GM19468 (cell line): ENCODE results near the gene CFAP300.

ENCODE experiments used
- ATAC-seq: cut with Tn5 transposase; IDR thresholded peaks from one replicate; pipeline ENCODE4 v1.9.1; 2021; ENCODE audit warnings: mild to moderate bottlenecking, moderate library complexity, moderate number of reproducible peaks; ENCODE audit not compliant: unreplicated experiment; ENCODE audit errors: extremely low read depth

CFAP300 gene

DNA sequence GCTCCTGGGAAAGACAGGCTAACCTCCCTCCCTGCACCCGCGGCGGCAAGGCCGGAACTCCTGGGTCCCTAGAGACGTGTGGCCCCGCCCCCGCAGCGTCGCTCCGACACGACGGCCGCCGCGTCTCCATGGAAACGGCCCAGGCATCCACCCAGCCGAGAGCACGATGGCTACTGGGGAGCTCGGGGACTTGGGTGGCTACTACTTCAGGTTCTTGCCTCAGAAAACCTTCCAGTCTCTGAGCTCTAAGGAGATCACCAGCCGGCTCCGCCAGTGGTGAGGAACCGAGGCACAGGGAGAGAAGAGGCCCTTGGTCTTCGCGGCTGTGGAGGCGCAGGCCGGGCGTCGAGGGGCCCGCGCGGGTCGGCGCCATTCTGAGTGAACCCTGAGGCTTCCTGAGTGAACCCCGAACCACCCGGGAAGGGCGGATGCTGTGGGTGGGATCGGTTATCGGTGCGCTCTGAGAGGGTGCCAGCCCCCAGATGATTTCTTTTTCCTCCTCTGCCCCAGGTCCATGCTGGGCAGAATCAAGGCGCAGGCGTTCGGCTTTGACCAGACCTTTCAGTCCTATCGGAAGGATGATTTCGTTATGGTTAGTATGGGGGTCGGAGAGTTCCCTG is at the start of gene CFAP300:
TSS of gene CFAP300 (plus strand) at position 133 of the 620 bp plus-strand sequence. CDS start at position 167, 34 bp downstream.
- ATAC-seq: no peak

GRCh38 chr11:102001657-102002338 is 45.4 kb upstream of the CFAP300 start:
- no peak for ATAC-seq

- no peak for ATAC-seq
Observed at GRCh38 chr11:102004220-102004619, 43.0 kb upstream of the CFAP300 start.

- no peak for ATAC-seq
Observed at GRCh38 chr11:102005306-102005705, 41.9 kb upstream of the CFAP300 start.

- no peak for ATAC-seq
Observed at GRCh38 chr11:102006835-102007566, 40.2 kb upstream of the CFAP300 start.

GRCh38 chr11:102007567-102008437 is 39.4 kb upstream of the CFAP300 start:
- no peak for ATAC-seq

DNA sequence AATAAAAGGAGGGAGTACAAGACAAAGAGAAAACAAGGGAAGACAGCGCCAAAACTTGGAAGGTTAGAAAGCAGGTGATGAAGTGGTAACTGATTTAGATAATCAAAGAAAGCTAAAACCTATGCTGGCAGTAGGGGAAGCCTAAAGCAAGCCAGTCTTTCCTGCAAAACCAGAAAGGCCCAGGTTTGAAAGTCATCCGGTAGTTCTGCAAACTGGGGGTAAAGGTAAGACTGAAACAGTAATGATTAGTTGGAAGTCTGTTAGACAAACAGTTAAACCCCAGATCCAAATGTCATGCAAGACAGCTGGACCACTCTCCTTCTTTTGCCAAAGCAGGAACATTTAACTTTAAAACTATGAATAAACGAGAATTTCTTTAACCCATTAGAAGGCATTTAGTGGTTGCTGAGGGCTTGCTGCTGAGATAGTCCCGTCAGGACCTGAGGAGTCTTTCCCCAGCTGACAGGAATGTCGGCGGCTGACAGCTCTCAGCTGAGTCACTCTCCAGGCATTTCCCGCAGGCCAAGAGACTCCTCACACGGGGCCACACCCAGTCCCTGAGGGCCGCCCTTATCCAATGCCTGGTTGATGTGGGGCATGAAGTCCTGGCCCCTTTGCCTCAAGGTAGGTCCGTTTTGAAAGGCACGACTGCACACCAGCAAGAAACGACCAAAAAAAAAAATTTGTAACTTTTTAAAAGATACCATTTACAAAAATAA is 36.3 kb upstream of the CFAP300 start:
- ATAC-seq: no peak

- ATAC-seq: no peak
Observed at GRCh38 chr11:102012946-102013345, 34.3 kb upstream of the CFAP300 start.

DNA sequence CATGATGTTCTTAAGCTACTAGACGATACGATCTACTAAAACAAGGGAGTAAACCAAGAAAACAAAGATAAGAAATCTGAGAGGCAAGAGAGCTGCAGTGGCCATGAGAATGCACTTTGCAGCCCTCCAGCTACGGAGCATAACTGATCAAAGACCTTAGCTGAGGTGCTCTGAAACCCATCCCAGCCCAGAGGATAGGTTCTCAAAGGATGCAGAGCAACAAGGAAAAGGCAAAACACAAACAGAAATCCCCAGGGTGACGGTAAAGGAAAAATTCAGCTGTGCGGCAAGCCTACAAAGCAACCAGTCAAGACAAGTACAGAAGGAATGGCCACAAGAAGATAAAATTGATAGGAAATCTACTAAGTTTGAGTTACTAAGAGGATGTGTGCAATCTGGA is 32.5 kb upstream of the CFAP300 start:
- no peak for ATAC-seq

DNA sequence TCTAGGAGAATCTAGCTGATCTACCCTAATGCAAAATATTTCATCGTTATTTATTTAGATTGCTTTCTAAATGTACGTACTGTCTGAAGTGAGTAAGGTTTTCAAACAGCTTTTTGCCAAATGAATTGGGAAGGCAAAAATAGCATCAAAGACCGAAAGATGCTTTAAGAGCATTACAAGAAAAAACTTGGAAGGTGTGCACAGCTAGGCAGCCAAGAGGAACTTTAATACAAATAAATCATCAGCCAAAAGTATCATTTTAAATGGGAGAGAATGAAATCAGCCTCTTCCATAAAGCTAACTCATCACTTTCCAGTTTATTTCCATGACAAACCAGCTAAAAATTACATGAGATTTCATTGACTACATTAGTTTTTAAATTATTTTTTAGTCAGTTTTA is 30.2 kb upstream of the CFAP300 start:
- ATAC-seq: no peak

- no peak for ATAC-seq
Observed at GRCh38 chr11:102026217-102026616, 21.0 kb upstream of the CFAP300 start.

DNA sequence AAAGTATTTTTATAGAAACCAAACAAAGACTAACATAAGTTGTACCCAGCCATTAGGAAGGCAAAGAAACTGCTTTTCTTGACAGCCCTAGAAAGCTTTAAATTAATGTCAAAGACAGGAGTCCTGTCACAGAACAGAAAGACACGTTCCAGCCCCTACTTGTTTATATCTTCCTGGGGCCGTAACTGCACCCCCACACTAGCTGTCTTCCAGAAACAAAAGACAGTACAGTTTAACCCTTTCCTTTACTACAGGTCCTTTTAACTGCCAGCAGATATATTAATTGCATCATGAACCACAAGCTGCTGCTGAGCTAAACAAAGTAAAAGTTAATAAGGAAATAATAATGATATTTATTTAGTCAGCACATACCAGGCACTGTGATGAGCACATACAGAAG is 20.3 kb upstream of the CFAP300 start:
- ATAC-seq: no peak

DNA sequence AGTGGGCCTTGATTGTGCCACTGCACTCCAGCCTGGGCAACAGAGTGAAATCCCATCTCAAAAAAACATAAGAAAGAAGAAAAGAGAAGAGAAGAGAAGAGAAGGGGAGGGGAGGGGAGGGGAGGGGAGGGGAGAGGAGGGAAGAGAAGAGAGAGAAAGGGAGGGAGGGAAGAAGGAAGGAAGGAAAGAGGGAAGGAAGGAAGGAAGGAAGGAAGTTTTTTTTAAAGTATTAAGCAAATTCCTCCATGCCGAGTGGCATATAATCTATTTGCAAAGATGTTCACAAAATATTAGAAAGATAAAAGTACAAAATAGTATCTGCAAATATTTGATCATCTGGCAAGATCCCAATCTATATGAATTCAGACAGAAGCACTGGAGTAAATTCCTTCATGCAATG is 10.5 kb upstream of the CFAP300 start:
- ATAC-seq: no peak

GRCh38 chr11:102046841-102047240 is 396 bp upstream of the CFAP300 start:
- ATAC-seq: no peak

DNA sequence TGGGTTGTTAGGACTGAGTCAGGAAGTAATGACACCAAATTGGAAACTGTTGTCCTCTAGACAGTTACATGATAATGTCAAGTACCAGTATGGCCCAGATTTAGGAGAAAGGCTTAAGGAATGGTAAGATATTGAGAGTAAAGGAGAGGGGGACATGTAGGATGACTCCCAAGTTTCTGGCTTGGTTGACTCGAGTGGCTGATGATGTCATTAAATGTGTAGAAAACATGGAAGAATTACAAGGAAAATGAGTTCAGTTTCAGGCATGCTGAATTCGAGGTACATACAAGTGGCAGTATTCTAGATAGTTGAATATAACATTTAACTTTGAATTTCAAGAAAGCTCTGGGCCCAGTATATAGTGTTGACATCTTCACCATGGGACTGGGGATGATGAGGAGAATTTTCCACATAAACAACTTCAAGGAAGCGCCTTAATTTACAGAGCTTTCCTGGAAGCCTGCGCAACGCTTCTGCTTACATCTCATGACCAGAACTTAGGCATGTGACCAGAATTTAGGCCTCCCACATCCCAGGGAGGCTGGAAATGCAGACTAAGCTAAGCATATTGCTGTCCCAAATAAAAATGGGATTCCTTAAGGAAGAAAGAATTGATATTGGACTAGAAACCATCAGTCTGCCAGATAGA is 3.8 kb downstream of the CFAP300 start:
- ATAC-seq: no peak

DNA sequence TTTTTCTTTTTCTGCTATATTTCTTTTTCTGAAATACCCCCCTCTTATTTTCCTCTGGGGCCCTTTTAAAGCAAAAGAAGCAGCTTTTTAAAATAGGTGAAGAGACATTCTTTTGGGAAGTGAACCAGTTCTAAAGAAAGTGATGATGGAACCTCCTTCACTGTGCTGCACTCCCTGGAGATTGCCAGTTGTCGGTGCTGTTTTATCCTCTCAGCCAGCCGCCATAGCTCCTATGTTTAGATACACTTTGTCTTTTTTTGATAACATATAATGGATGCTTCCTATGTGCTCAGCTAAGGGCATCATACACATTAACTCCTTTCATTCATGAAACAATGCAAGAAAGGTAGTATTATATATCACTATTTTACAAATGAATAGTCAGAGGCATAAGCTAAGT is 14.0 kb downstream of the CFAP300 start:
- no peak for ATAC-seq

DNA sequence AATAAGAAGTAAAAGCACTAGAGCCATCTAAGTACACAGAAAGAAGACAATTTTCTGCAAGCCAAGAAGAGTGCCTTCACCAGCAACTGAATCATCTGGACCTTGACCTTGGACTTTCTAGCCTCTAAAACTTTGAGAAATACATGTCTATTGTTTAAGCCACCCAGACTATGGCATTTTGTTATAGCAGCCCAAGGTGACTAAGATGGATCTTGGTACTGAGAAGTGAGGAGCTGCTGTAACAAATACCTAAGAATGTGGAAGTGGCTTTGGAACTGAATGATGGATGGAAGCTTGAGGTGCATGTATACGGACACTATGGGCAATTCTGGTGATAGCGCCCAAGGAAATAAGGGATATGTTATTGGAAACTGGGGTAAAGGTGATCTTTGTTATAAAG is 14.9 kb downstream of the CFAP300 start:
- ATAC-seq: no peak

DNA sequence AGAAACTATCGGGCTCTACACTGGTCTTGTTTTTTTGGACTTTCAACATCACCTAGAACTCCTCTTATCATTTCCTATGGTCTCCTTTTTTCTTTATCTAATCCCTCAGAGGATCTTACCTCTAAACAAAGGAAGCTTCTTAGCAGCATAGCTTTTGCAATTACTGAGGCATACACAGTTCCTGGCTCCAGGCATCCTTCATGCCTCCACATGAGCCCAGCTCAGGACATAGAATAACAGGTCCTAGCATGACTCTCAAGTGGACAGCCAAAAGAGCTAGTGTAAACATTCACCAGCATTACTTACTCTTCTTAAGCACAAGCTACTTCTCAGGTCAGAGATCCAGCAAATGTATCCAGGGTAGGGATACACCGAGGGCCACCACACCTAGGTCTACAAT is 17.1 kb downstream of the CFAP300 start:
- no peak for ATAC-seq

DNA sequence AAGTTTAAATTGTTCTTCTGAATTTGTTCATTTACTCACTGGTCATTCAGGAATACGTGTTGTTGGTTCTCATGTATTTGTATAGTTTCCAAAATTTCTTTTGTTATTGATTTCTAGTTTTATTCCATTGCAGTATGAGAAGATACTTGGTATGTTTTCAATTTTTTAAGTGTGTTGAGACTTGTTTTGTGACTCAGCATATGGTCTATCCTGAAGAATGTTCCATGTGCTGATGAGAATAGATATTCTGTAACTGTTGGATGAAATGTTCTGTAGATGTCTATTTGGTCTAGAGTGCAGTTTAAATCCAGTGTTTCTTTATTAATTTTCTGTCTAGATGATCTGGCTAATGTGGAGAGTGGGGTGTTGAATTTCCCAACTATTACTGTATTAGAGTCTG is 23.5 kb downstream of the CFAP300 start:
- no peak for ATAC-seq
